Lower lobe of right lung (tissue), 2 donors: ENCODE data around the gene ID3. TPM values are rescaled to one million over a fixed set of nuclear protein-coding genes. Genes with fewer than 3 reads are reported as not detected.

ENCODE experiments used
- ATAC-seq, 2 donors: fragments of 200-7000 bp; cut with Tn5 transposase; one replicate each; pipeline ENCODE4 v1.9.1; 2020 to 2022; ENCODE audit warnings: mild to moderate bottlenecking in 2 of 2, moderate library complexity in 2 of 2
- DNase-seq: peaks from one replicate; pipeline ENCODE4 v3.0.0-alpha.2; 2020
- H3K27ac ChIP-seq: fragments of 200-600 bp; one replicate; pipeline ENCODE4 v1.8.0; 2022
- H3K27me3 ChIP-seq: fragments of 200-600 bp; one replicate; pipeline ENCODE4 v1.8.0; 2022; ENCODE audit warnings: low read depth
- H3K36me3 ChIP-seq: fragments of 200-600 bp; one replicate; pipeline ENCODE4 v1.8.0; 2022; ENCODE audit warnings: mild to moderate bottlenecking
- H3K4me1 ChIP-seq: fragments of 200-600 bp; one replicate; pipeline ENCODE4 v1.8.0; 2022
- H3K4me3 ChIP-seq: fragments of 200-600 bp; one replicate; pipeline ENCODE4 v1.8.0; 2022; ENCODE audit warnings: mild to moderate bottlenecking
- H3K9me3 ChIP-seq: fragments of 200-600 bp; one replicate; pipeline ENCODE4 v1.8.0; 2022
- intact Hi-C: fragments of 100-400 bp; cut with DNase I; formaldehyde crosslinking; loops from one replicate; pipeline ENCODE4 v1.11.0; 2022
- long read RNA-seq: library from polyadenylated mRNA; unstranded; transcript quantifications from one replicate; pipeline ENCODE4 v2.0.0, GENCODE V29; 2021
- total RNA-seq: library from RNA; stranded (reverse); fragmentation: NEBNext Ultra II Directional; extraction: Animal tissue kit (Norgen Biotek cat#: 25700); gene quantifications from one replicate; pipeline ENCODE4 v1.2.1, GENCODE V29; 2021
- TF ChIP-seq, protein P1 (sequence below): fragments of 200-600 bp; IDR thresholded peaks from one replicate; pipeline ENCODE4 v1.8.0; 2022; ENCODE audit warnings: antibody characterized with exemption, mild to moderate bottlenecking
- donor health status: DM: no; HTN: yes; CAD: no; lungs with severe emphysema.

ID3 gene
- 137 TPM for total RNA-seq
- long read RNA-seq, transcript ID3-203 (2 exons, 892 nt), result minor isoform, 6 of 256 reads
- long read RNA-seq, transcript ID3-201 (3 exons, 1,251 nt), result major isoform, 232 of 256 reads
- long read RNA-seq, partial matches to known transcripts, result 0 of 256 reads
- long read RNA-seq, other reads (novel, unspliced or antisense), result 17 of 256 reads

GRCh38 chr1:23559136-23559984 lies at the start of gene ID3:
Gene ID3 (minus strand): TSS chr1:23559501. CDS start chr1:23559426, 75 bp downstream.
- Histone ChIP-seq H3K27me3 (no peaks in the 10 kb centered on the region), H3K36me3 (peaks cover 10% of the 10 kb centered on the region), H3K4me1 (peaks cover 72% of the 10 kb centered on the region), H3K9me3 (no peaks in the 10 kb centered on the region), H3K27ac (peak within 1 kb of the TSS; percentile 96), H3K4me3 (peak within 1 kb of the TSS; percentile 92)
- DNase-seq (peak; percentile 99), ATAC-seq (peak; percentile 83 to 88)
- intact Hi-C loops, result no loop called here
- TF ChIP-seq, protein P1, sequence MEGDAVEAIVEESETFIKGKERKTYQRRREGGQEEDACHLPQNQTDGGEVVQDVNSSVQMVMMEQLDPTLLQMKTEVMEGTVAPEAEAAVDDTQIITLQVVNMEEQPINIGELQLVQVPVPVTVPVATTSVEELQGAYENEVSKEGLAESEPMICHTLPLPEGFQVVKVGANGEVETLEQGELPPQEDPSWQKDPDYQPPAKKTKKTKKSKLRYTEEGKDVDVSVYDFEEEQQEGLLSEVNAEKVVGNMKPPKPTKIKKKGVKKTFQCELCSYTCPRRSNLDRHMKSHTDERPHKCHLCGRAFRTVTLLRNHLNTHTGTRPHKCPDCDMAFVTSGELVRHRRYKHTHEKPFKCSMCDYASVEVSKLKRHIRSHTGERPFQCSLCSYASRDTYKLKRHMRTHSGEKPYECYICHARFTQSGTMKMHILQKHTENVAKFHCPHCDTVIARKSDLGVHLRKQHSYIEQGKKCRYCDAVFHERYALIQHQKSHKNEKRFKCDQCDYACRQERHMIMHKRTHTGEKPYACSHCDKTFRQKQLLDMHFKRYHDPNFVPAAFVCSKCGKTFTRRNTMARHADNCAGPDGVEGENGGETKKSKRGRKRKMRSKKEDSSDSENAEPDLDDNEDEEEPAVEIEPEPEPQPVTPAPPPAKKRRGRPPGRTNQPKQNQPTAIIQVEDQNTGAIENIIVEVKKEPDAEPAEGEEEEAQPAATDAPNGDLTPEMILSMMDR, result no peak

DNA sequence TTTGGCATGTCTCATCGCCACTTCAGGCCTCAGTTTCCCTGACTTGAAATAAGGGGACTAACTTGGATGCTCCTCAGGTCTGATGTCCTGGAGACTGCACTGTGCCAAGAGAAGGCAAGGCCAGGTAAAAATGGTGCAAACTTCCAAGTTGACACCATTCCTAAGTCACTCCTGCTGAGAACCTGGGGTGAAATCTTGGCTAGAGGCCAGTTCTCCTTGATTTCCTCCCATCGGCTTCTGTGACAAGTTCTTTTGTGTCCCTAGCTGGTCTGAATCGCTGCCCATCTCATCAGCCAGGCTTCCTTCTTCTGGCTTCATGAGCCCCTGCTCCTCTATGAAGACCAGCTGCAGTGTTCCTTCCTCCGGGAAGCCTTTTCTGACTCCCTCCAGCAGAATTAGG lies 48.6 kb upstream of the ID3 start:
- Histone ChIP-seq H3K36me3 (no peaks in the 10 kb centered on the region), H3K4me1 (no peaks in the 10 kb centered on the region), H3K27me3 (no peaks in the 10 kb centered on the region), H3K27ac (no peak overlapping the region), H3K9me3 (no peaks in the 10 kb centered on the region), H3K4me3 (no peak overlapping the region)
- DNase-seq (no peak), ATAC-seq (no peak)
- intact Hi-C loops, result no loop called here
- TF ChIP-seq, protein P1, result no peak

GRCh38 chr1:23601968-23602876 lies 42.9 kb upstream of the ID3 start:
- DNase-seq, result no peak
- TF ChIP-seq, protein P1, result no peak
- H3K4me3 ChIP-seq, result no peak overlapping the region
- no peaks in the 10 kb centered on the region for H3K4me1 ChIP-seq
- no peaks in the 10 kb centered on the region for H3K9me3 ChIP-seq
- intact Hi-C loops, result no loop called here
- ATAC-seq, result no peak
- no peaks in the 10 kb centered on the region for H3K36me3 ChIP-seq
- H3K27me3 ChIP-seq, result no peaks in the 10 kb centered on the region
- no peak overlapping the region for H3K27ac ChIP-seq

DNA sequence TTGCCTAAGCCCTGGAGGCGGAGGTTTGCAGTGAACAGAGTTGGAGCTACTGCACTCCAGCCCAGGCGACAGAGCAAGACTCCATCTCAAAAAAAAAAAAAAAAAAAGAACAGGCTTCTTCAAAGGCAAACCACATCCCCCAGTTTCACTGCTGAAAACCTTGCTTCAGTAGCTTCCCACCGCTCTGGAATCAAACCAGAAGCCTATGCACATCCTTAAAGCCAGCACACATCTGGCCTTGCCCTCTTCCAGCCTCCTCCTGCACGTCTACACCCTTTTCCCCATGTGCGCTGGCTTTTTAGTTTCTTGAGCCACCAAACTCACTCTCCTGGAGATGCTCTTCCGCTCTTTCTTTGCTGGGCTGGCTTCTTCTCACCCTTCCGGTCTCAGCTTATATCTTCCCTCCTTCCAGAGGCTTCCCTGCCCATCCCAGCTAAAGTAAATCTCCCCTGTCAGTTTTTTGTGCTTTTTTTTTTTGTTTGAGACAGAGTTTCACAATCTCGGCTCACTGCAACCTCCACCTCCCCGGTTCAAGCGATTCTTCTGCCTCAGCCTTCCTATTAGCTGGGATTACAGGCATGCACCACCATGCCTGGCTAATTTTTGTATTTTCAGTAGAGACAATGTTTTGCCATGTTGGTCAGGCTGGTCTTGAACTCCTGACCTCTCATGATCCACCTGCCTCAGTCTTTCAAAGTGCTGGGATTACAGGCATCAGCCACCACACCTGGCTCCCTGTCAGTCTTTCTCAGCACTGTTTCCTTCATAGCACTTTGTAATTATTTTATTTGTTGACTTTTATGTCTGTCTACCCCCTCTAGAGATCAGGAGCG lies 42.0 kb upstream of the ID3 start:
- TF ChIP-seq, protein P1, result no peak
- H3K27ac ChIP-seq, result no peak overlapping the region
- H3K4me3 ChIP-seq, result no peak overlapping the region
- no peaks in the 10 kb centered on the region for H3K36me3 ChIP-seq
- H3K9me3 ChIP-seq, result no peaks in the 10 kb centered on the region
- intact Hi-C loops, result no loop called here
- H3K4me1 ChIP-seq, result no peaks in the 10 kb centered on the region
- ATAC-seq (no peak), DNase-seq (no peak)
- no peaks in the 10 kb centered on the region for H3K27me3 ChIP-seq

DNA sequence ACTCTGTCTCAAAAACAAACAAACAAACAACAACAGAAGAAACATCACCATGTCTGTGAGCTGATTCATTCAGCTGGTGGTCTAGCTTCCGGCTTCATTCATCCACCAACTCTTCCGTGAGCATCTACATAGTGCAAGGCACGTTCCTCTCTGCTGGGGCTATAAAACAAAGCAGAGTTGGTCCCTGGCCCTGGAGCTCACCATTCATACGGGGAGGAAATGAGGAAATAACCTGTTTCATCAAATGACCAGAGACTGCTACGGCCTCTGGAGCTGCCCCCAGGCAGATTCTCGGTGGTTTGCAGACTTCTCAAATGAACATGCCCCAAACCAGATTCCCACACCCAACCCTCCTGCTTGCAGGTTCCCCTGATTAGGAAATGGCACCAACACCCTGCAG lies 41.0 kb upstream of the ID3 start:
- H3K27ac ChIP-seq, result no peak overlapping the region
- intact Hi-C loops, result no loop called here
- ATAC-seq, result no peak
- no peaks in the 10 kb centered on the region for H3K9me3 ChIP-seq
- no peak overlapping the region for H3K4me3 ChIP-seq
- no peaks in the 10 kb centered on the region for H3K27me3 ChIP-seq
- no peaks in the 10 kb centered on the region for H3K36me3 ChIP-seq
- no peak for DNase-seq
- H3K4me1 ChIP-seq, result no peaks in the 10 kb centered on the region
- TF ChIP-seq, protein P1, result no peak
